ENCODE data around the gene VPS26B.

The VPS26B gene

DNA sequence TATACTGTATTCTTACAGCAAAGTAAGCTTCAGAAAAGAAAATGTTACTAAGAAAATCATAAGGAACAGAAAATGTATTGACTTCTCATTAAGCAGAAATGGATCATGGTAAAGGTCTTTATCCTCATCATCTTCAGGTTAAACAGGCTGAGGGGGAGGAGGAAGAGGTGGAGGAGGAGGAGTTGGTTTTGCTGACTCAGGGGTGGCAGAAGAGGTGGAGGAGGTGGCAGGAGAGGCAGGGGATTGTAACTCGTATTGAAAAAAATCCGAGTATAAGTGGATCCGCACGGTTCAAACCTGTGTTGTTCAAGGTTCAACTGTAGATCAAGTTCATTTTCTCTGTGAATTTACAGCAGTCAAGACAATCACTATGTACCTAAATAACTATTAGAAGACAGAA lies 64.7 kb downstream of the VPS26B start:
- DNase-seq (ENCODE audit: insufficient read length, low spot score) (no peak), FAIRE-seq (no peak)
- no peak for TF ChIP-seq POLR2A (IDR thresholded peaks at IDR 0.05; ENCODE audit: low read depth, low read length)

DNA sequence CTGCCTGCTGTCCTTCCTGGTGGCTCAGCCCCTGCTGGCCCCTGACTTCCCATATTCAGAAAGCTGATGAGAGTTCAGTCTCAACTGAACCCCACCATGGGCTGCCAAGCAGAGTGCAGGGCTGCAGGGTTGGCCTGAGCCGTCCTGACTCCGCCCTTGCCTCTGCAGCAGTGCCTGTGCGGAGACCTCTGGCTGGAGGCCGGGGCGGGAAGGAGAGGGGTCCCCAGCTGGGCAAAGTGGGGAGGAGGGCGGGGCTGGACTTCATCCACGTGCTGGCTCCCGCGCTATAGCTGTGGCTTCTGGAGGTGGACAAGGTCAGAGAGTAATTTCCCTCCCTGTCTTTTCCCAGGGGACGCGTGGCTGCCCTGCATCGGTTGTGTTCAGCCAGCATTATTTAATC lies 65.3 kb downstream of the VPS26B start:
- FAIRE-seq, result no peak
- no peak for DNase-seq (ENCODE audit: insufficient read length, low spot score)
- no peak for TF ChIP-seq POLR2A (IDR thresholded peaks at IDR 0.05; ENCODE audit: low read depth, low read length)

DNA sequence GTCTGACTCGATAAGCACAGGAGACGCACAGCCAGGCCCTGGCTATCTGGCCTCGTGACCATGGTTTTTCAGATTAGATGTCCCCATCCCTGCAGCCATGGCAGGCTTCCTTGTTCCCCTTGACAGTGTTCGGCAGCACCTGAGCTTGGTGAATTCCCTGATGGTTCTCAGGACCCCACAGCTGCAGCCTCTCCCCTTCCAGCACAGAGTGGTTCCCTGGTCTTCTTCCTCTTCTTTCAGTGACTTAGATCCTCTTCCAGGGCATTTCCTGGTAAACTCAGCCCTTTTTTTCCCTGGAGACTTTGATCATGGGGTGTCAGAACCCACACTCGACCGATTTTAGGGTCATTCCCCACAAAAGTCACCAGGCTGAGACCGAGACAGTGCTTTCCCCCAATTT lies 66.2 kb downstream of the VPS26B start:
- TF ChIP-seq POLR2A (IDR thresholded peaks at IDR 0.05; ENCODE audit: low read depth, low read length), result no peak
- DNase-seq (ENCODE audit: insufficient read length, low spot score), result no peak
- FAIRE-seq, result no peak

DNA sequence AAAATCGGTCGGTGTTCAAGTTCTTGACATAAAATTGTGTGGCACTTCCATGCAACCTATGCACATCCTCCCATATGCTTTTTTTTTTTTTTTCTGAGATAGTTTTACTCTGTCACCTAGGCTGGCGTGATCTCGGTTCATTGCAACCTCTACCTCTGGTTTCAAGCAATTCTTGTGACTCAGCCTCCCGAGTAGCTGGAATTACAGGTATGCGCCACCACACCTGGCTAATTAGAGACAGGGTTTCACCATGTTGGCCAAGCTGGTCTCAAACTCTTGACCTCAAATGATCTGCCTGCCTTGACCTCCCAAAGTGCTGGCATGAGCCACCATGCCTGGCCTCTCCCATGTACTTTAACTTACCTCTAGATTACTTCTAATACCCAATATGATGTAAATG lies 66.7 kb downstream of the VPS26B start:
- DNase-seq (ENCODE audit: insufficient read length, low spot score), result no peak
- FAIRE-seq, result no peak
- no peak for TF ChIP-seq POLR2A (IDR thresholded peaks at IDR 0.05; ENCODE audit: low read depth, low read length)

DNA sequence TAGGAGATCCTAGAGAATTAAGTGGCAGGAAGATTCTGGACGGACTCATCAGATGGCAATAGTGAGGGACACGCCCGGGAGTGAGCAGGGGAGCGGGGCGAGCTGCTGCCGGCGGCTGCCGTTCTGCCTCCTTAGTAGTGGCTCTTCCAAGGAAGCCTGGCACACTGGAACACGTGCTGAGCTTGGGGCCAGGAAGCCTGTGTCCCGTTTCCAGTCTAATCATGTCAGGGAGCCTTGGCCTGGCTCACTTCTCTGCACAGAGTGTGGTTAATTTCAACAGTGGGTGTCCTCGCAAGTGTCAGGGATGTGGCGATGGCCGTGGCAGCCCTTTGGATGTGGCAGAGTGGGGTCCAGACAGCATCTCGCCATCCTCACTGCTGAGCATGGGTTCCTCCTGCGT lies 68.2 kb downstream of the VPS26B start:
- no peak for TF ChIP-seq POLR2A (IDR thresholded peaks at IDR 0.05; ENCODE audit: low read depth, low read length)
- DNase-seq (ENCODE audit: insufficient read length, low spot score), result no peak
- no peak for FAIRE-seq

DNA sequence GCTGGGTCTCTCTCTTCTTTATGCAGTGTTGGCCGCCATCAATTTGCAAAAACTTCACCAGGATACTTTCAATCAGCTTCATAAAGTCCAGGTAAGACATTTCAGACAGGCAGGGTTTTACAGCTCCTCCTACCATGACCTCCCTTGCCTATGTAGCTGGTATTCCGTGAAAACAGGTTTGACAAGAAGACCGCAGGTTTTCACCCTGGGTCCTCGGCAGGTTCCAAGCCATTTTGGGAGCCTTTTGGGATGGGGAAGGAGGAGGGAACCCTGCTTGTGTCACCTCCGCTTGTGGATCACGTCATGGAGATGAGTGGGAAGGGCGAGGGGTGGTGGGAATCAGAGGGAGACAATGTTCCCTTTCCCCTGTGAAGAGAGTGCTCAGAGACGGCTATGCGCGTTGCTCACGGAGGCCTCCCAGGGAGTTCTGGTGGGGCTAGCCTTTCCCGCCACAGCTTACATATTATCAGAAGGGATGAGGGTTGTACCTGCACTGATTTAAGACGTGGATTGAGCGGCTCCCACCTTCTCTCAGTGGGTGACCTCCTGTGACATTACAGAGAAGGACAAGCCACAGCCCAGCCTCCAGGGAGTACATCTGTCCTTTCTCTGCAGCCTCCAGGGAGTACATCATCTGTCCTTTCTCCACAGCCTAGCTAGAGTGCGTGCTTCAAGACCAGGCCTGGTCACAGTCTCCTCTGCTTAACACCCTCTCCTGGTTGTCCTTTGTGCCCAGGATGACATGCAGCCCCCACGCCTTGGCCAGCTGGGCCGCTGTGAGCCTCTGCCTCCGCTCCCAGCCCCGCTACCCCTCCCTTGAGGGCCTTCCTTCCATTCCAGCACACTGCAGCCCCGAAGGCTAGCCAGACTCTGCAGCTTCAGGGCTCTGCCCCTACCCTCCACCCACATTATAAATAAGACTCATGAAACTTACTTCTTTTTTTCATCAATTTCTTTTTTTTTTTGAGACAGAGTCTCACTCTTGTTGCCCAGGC lies 68.9 kb downstream of the VPS26B start:
- no peak for FAIRE-seq
- no peak for TF ChIP-seq POLR2A (IDR thresholded peaks at IDR 0.05; ENCODE audit: low read depth, low read length)
- no peak for DNase-seq (ENCODE audit: insufficient read length, low spot score)

DNA sequence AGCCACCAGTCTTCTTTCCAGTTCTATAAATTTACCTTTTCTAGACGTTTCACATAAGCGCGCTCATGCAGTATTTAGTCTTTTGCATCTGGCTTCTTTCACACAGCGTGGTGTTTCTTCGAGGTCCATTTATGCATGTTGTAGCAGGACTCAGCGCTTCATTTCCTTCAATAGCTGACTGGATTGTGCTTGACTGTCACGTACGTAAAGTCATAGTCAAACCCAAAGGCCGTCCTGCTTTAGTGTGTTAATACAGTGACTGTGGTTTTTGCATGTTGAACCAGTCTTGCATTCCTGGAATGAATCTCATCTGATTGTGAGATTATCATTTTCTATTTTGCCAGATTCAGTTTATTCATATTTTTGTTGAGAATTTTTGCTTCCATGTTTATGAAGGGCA lies 70.2 kb downstream of the VPS26B start:
- DNase-seq (ENCODE audit: insufficient read length, low spot score) (no peak), FAIRE-seq (no peak)
- TF ChIP-seq POLR2A (IDR thresholded peaks at IDR 0.05; ENCODE audit: low read depth, low read length), result no peak

Measured in H54 (cell line).